Stomach (tissue), 4 donors: Measurements from ENCODE around the gene UST.

ENCODE experiments used
- EP300 ChIP-seq: sonication (generic); formaldehyde crosslinking; IDR thresholded peaks from one replicate; pipeline ENCODE4 v1.6.1; 2017; ENCODE audit warnings: antibody characterized with exemption
- POLR2A ChIP-seq, 4 donors: fragments of 450-650 bp; IDR thresholded peaks; one replicate each; pipeline ENCODE4 v1.6.1; 2016; ENCODE audit warnings: antibody characterized with exemption in 4 of 4, control low read depth in 2 of 4, mild to moderate bottlenecking in 1 of 4, moderate library complexity in 1 of 4
- TF ChIP-seq, protein P1 (sequence below), 7 experiments: fragments of 450-650 bp in 4 of 7; fragments of 200-600 bp in 3 of 7; sonication (generic) in 3 of 7; IDR thresholded peaks; one replicate each; pipeline ENCODE4 v1.5.1; 2016 to 2019; ENCODE audit warnings: antibody characterized with exemption in 7 of 7, control low read depth in 2 of 7, mild to moderate bottlenecking in 1 of 7

- TF ChIP-seq, protein P1, sequence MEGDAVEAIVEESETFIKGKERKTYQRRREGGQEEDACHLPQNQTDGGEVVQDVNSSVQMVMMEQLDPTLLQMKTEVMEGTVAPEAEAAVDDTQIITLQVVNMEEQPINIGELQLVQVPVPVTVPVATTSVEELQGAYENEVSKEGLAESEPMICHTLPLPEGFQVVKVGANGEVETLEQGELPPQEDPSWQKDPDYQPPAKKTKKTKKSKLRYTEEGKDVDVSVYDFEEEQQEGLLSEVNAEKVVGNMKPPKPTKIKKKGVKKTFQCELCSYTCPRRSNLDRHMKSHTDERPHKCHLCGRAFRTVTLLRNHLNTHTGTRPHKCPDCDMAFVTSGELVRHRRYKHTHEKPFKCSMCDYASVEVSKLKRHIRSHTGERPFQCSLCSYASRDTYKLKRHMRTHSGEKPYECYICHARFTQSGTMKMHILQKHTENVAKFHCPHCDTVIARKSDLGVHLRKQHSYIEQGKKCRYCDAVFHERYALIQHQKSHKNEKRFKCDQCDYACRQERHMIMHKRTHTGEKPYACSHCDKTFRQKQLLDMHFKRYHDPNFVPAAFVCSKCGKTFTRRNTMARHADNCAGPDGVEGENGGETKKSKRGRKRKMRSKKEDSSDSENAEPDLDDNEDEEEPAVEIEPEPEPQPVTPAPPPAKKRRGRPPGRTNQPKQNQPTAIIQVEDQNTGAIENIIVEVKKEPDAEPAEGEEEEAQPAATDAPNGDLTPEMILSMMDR (IDR thresholded peaks at IDR 0.05) = no peak
- no peak for TF ChIP-seq POLR2A (IDR thresholded peaks at IDR 0.05)
- no peak for TF ChIP-seq EP300
These were observed 62.0 kb downstream of the UST start for GRCh38 chr6:148808786-148809304.
